HPDE6-E6E7 (cell line): Measurements from ENCODE around the gene HERC3.
"Not testable (repeated sequence)": the region's sequence is repeated elsewhere in the genome, so short reads cannot be mapped to it uniquely, and the experiment has no call there.

ENCODE experiments used
- DNase-seq: peaks from one replicate; pipeline ENCODE4 v3.0.0; 2011; ENCODE audit warnings: missing footprints; ENCODE audit errors: extremely low spot score

HERC3 gene

DNA sequence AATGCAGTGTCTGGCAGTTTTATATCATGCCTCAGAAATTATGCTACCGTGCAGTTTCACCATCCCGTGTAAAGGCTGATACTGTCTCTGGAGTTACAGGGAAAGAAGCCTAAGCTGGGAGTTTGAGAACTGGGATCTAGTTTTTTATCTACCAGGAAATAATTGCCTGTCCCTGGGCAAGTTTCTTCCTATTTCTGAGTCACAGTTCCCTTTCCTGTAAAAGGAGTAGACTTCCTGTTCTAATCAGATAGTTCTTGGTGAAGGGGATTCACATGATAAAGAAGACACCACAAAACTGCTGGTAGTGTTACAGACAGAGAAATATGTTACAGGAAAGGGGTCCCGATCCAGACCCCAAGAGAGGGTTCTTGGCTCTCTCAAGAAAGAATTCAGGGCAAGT lies 17.1 kb downstream of the HERC3 start:
- peak; percentile 31 for DNase-seq

GRCh38 chr4:88609794-88610193 lies 17.5 kb downstream of the HERC3 start:
- DNase-seq: not testable (repeated sequence)

GRCh38 chr4:88610771-88611170 lies 18.5 kb downstream of the HERC3 start:
- no peak for DNase-seq

DNA sequence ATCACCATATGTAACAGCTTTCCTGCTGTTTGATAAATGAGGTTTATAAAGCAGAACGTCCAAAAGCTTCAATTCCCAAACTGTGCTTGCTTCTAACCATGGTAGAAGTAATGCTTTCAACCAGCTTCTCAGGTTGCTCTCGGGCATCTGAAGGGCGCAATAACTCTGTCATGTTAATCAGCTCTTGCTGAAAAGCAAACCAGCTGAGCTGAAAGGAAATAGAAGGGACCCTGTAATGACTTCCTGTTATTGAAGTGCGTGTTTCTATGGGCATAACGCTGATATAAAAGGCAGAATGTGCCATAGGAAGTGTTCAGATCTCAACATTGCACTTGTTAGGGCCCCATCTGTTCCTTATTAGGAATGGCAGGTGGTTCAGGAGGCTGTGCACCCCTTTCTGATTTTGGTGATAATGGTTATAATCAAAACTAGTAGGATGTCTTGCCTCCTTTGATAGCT lies 21.2 kb downstream of the HERC3 start:
- no peak for DNase-seq

- DNase-seq: no peak
Measured at GRCh38 chr4:88614058-88614457, 21.8 kb downstream of the HERC3 start.

- no peak for DNase-seq
Measured at GRCh38 chr4:88616275-88617150, 24.2 kb downstream of the HERC3 start.

DNA sequence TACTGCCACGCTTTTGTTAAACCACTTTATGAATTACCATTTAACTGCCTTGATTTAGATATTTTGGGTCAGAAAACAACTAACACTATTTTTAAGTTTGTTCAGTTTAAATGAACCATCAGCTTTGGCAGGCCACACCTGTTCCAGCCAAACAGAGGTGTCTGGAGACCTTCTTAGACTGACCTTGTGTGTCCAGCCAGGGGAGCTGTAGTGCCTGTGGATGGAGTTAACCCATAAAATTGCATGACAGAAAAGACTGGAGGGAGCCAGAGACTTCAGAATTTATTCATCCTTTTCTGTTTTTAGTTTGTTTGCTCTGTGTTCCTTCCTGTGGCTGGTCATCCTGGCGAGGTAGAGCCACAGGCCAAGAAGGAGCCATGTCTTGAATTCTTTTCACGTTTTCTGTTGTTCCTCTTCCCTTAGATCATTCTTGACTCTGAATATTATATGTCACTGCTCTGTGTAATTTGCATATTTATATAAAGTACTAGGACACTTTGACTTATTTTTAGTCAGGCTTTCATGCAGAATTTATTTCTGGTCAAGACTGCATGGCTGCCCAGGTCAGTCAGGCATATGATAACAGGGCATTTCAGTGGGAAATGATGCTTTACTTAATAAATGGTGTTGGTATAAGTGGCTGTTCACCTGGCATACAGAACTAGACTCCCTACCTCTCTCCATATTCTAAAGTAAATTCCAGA lies 26.7 kb downstream of the HERC3 start:
- DNase-seq: no peak

DNA sequence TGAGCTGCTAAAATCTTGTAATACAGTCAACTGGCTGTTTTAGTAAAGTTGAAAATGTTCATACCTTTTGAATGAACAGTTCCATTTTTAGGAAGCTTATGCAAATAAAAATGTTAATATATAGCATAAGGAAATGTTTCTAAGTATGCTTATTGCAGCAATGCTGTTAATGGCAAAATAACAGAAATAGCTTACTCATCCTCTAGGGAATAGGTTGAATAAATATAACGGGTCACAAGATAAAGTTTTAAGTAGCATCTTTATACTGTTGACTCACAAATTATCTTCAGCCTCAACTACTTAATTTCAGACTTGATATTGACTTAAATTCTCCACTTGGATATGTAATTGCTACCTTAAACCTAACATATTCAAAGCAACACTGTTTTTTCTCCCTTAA lies 27.7 kb downstream of the HERC3 start:
- no peak for DNase-seq

DNA sequence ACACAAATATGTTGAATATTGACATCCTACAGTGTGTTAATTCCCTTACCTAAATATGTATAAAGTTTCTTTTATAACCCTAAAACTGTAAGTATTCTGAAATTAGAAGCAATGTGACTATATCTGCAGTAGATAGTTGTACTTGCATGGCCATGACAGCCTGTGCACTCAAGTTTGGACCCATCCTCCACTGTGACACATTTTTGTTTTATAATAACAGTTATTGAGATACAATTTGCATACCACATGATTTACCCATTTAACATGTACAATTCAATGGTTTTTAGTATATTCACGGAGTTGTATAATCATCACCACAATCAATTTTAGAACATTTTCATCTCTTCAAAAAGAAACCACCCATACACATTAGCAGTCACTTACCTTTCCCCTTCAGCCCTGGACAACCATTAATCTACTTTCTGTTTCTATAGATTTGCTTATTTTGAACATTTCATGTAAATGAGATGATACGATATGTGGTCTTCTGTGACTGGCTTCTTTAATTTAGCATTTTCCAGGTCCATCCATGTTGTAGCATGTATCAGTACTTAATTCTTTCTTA lies 29.6 kb downstream of the HERC3 start:
- DNase-seq: no peak

DNA sequence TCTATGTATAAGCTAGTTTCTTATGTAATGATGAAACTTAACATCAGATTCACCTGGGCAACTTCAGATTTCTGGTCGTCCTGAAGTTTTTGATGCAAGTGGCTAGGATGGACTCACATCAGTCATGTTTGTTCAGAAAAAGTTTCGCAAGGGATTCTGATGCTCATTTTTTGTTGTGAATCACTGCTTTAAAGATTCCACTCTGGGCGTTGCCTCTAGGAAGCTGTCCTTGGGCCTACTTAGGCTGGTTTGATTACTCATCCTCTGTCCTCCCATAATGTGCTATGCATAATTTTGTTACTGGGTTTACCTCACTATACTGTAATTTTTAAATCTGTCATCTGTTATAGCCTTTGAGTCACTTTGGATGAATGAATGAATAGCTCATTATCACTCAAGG lies 30.8 kb downstream of the HERC3 start:
- DNase-seq: peak; percentile 62

DNA sequence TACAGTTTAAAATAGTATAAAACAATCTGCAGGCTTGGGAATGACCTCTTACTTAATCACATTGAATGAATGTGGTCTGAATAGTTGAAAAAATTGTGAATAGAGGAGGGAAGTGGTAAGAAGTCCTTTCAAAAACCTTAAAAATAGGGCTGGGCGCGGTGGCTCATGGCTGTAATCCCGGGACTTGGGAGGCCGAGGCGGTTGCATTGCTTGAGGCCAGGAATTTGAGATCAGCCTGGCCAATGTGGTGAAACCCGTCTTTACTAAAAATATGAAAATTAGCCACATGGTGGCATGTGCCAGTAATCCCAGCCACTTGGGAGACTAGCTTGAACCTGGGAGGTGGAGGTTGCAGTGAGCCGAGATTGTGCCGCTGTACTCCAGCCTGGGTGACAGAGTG lies 36.5 kb downstream of the HERC3 start:
- no peak for DNase-seq

GRCh38 chr4:88629826-88630225 lies 37.5 kb downstream of the HERC3 start:
- no peak for DNase-seq

- peak; percentile 38 for DNase-seq
Measured at GRCh38 chr4:88630756-88631155, 38.5 kb downstream of the HERC3 start.

DNA sequence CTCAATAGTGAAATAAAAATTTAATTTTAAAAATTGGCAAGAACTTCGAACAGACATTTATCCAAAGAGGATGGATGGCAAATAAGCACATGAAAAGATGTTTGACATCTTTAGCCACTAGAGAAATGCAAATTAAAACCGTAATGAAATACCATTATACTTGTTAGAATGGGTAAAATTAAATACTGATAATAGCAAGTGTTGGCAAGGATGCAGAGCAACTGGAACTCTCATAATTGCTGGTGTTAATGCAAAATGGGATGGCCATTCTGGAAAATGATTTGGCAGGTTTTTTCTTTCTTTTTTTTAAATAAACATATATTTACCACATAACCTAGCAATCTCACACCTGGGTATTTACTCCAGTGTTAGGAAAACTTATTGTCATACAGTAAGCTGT lies 51.7 kb downstream of the HERC3 start:
- DNase-seq: no peak

DNA sequence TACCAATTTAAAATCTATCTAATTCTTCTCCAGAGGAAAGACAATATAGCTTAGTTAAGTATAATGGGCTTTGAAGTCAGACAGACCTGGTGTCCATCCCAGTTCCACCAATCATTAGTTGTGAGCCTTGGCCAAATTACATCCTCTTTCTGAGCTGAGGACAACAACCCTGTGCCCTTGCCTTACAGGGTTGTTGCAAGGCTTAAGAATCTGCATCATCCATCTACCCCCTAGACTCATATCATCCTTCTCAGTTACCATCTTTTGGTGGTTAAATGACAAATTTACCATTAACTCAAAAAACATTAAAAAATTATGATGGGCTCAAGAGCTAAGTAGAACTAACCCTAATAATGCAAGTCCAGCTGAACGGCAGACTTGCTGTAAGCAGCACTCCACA lies 53.7 kb downstream of the HERC3 start:
- DNase-seq: no peak

- DNase-seq: peak; percentile 20
Measured at GRCh38 chr4:88646528-88647280, 54.4 kb downstream of the HERC3 start.

DNA sequence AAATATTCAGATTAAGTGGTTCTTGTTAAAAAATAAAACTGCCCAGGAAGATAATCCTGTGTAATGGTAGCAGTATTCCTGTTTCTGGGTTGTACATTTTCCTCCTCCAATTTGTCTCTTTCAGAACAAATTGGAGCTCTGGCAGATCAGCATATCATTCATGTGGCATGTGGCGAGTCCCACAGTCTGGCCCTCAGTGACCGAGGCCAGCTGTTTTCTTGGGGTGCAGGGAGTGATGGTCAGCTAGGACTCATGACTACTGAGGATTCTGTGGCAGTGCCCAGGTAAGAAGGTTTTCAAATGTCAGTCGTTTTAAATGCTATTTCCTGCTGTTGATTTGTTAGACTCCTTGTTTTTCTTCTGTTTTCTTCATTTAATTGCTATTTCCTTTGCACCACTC lies 57.4 kb downstream of the HERC3 start:
- no peak for DNase-seq

DNA sequence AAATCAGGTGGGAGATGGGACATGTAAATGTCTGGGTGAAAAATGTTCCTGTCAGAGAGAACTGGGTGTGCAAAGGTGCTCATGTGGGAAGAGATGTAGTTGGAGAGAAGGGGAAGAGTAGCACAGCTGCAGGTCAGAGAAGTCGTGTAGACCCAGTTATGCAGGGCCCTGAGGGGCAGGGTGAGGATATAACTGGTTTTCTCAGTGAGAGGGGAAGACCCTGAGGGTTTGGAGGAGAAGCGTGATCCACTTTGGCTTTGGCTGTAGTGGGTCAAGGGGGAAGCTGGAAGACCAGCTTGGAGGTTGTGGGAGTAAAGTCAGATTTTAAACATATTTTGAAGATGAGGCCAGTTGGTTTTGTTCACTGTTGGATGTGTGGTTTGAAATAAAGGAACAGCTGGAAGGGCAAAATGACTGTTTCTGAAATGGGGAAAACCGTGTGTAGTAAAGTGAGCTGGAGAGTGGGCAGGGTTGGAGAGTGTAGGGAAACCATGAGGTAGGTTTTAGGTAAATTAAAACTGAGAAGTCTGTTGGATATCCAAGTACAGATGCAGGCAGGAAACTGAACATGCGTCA lies 61.2 kb downstream of the HERC3 start:
- no peak for DNase-seq

- no peak for DNase-seq
Measured at GRCh38 chr4:88655226-88655625, 62.9 kb downstream of the HERC3 start.

DNA sequence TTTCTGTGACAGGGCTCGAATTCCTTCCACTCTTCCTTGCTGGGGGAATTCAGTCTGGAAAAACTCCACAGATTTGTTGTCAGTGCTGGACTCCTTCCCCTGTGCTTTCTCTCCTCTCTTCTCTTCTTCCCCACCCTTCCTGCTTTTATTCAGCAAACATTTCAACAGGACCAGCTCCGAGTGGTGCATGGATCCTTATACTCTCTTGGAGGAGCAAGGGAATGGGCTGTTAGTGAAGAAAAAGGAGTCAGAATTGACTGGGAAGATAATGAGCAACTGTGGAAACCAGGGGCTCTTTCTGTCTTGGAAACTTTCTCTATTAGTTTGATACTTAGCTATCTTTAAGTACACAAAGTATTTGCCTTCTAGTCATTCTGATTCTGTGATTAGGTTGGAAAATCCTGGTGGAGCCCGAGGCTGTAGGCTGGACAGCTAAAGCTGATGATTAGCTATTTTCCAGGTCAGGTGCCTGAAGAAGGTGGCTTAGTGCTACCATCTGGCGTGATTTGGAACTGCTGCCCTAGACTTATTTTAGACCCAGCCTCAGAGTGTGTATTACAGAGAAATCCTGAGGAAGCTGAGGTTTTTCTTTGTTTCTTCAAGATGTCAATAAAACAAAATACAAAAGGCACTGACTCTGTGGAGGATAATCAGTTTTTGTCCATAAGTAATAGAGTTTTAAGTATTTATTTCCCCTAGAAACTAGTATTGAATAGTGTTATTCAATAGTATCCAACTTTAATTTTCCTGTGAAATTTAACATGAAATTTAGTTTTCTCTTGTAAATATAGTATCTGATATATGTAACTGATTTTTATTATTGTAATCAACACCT lies 67.0 kb downstream of the HERC3 start:
- peak; percentile 66 for DNase-seq

DNA sequence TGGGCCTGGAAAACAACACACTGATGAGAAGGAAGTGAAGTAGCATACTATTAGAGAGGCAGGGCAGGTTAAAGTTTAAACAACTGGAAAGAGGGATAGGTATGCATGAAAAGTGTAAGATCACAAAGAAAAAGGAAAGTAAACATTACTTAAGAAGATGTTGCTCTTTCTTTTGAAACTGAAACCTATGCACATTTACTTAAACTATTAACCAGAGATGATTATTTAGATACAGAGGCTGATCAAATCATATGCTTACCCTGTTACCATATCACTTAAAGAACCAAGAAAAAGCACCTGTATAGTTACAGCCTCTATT lies 67.6 kb downstream of the HERC3 start:
- DNase-seq: no peak
